Caco-2 (cell line): ENCODE results near the gene LY6G5B. TPM values are rescaled to one million over a fixed set of nuclear protein-coding genes. Genes with fewer than 3 reads are reported as not detected.

ENCODE experiments used
- BruUV-seq: library from RNA; stranded (reverse); fragments of 400-500 nt; replicated peaks from 2 replicates; lab custom pipeline; 2021; lab: Mats Ljungman, UMichigan
- CTCF ChIA-PET: fragments of 300-600 bp; sonication (Branson Sonifier 250); formaldehyde crosslinking; loops from one replicate; lab custom pipeline; 2022; ENCODE audit warnings: antibody characterized with exemption; lab: Charles Lee
- POLR2A ChIA-PET: fragments of 300-600 bp; sonication (Branson Sonifier 250); formaldehyde crosslinking; loops from one replicate; lab custom pipeline; 2022; ENCODE audit warnings: antibody characterized with exemption; lab: Charles Lee
- DNase-seq, 2 experiments: peaks; one replicate each; pipeline versions ENCODE4 v3.0.0 to v3.0.0-alpha.2; 2020 to 2022
- H3K27me3 ChIP-seq: replicated peaks from 2 replicates; pipeline ENCODE4 v1.6.0; 2011; ENCODE audit warnings: low read length; ENCODE audit not compliant: control insufficient read depth, insufficient read depth
- H3K36me3 ChIP-seq: 2 replicates; pipeline ENCODE4 v1.5.1; 2011; ENCODE audit warnings: low read length; ENCODE audit not compliant: control insufficient read depth, insufficient read depth
- H3K4me1 ChIP-seq: fragments of 250-450 bp; sonication (Bioruptor Pico); 2 replicates; pipeline ENCODE4 v1.5.1; 2020; ENCODE audit warnings: mild to moderate bottlenecking
- H3K4me3 ChIP-seq: 2 replicates; pipeline ENCODE4 v1.5.1; 2011; ENCODE audit warnings: low read depth, mild to moderate bottlenecking, control low read depth, low read length
- H3K9me3 ChIP-seq: fragments of 250-450 bp; sonication (Bioruptor Pico); 2 replicates; pipeline ENCODE4 v1.5.1; 2020; ENCODE audit warnings: mild to moderate bottlenecking, moderate library complexity
- H3K27ac Mint-ChIP-seq: one replicate; pipeline ENCODE4 v1.8.0; 2022; ENCODE audit warnings: mixed read lengths; ENCODE audit not compliant: unreplicated experiment
- H3K27me3 Mint-ChIP-seq: one replicate; pipeline ENCODE4 v1.8.0; 2022; ENCODE audit warnings: mixed read lengths; ENCODE audit not compliant: insufficient read depth, unreplicated experiment
- H3K36me3 Mint-ChIP-seq: one replicate; pipeline ENCODE4 v1.8.0; 2022; ENCODE audit warnings: mild to moderate bottlenecking, mixed read lengths; ENCODE audit not compliant: insufficient read depth, unreplicated experiment
- H3K4me1 Mint-ChIP-seq: one replicate; pipeline ENCODE4 v1.8.0; 2022; ENCODE audit warnings: low read depth, mixed read lengths; ENCODE audit not compliant: unreplicated experiment
- H3K4me3 Mint-ChIP-seq: one replicate; pipeline ENCODE4 v1.8.0; 2022; ENCODE audit warnings: mild to moderate bottlenecking, moderate library complexity, mixed read lengths; ENCODE audit not compliant: unreplicated experiment
- H3K9me3 Mint-ChIP-seq: one replicate; pipeline ENCODE4 v1.8.0; 2022; ENCODE audit warnings: mixed read lengths; ENCODE audit not compliant: unreplicated experiment
- CTCF ChIP-seq, 2 experiments: fragments of 200-600 bp in 1 of 2; IDR thresholded peaks; 1 replicate in 1 of 2; 2 replicates in 1 of 2; pipeline versions ENCODE4 v1.5.1 to v1.8.0; 2011 to 2022; ENCODE audit warnings: antibody characterized with exemption in 1 of 2, control low read depth in 1 of 2, inconsistent platforms in 1 of 2, low read depth in 1 of 2, low read length in 1 of 2, mild to moderate bottlenecking in 1 of 2, moderate library complexity in 1 of 2; ENCODE audit not compliant: insufficient read depth in 1 of 2, severe bottlenecking in 1 of 2, unreplicated experiment in 1 of 2
- intact Hi-C: fragments of 100-400 bp; cut with micrococcal nuclease; formaldehyde crosslinking; loops from one replicate; pipeline ENCODE4 v1.10.0; 2022; ENCODE audit not compliant: unreplicated experiment
- total RNA-seq: library from RNA; stranded (reverse); gene quantifications from 2 replicates; pipeline ENCODE4 v1.2.3, GENCODE V29; 2022

LY6G5B gene
- total RNA-seq, 1 experiment from 2014 or later, result 17.5 TPM

GRCh38 chr6:31631681-31632278, 38.0 kb upstream of the LY6G5B start:
- BruUV-seq, result no TSS peak
- CTCF ChIA-PET, result no interaction called here

GRCh38 chr6:31632279-31632946, 37.4 kb upstream of the LY6G5B start:
- peak overlapping the region; percentile 30 for H3K27ac Mint-ChIP-seq

More at GRCh38 chr6:31631681-31632278, 38.0 kb upstream of the LY6G5B start:
- Mint-ChIP-seq H3K4me3 (no peak overlapping the region), H3K27ac (peak overlapping the region; percentile 30), H3K9me3 (no peaks in the 10 kb centered on the region), H3K36me3 (peaks cover 91% of the 10 kb centered on the region), H3K27me3 (no peaks in the 10 kb centered on the region), H3K4me1 (no peaks in the 10 kb centered on the region)
- H3K4me3 ChIP-seq, result no peak overlapping the region
- H3K36me3 ChIP-seq, result peaks cover 10% of the 10 kb centered on the region
- POLR2A ChIA-PET, result no interaction called here
- no peaks in the 10 kb centered on the region for H3K27me3 ChIP-seq
- intact Hi-C loops, result no loop called here
- H3K4me1 ChIP-seq, result no peaks in the 10 kb centered on the region
- no peaks in the 10 kb centered on the region for H3K9me3 ChIP-seq
- DNase-seq, result no peak
- no peak for TF ChIP-seq CTCF (IDR thresholded peaks at IDR 0.05; ENCODE audit: insufficient read depth in 1 of 2, low read depth in 1 of 2, low read length in 1 of 2, severe bottlenecking in 1 of 2, unreplicated experiment in 1 of 2)

GRCh38 chr6:31633447-31633846, 36.3 kb upstream of the LY6G5B start:
- H3K9me3 Mint-ChIP-seq, result no peaks in the 10 kb centered on the region
- no peaks in the 10 kb centered on the region for H3K4me1 Mint-ChIP-seq
- Histone ChIP-seq H3K36me3 (peaks cover 3% of the 10 kb centered on the region), H3K4me3 (no peak overlapping the region), H3K9me3 (no peaks in the 10 kb centered on the region), H3K27me3 (no peaks in the 10 kb centered on the region), H3K4me1 (no peaks in the 10 kb centered on the region)
- POLR2A ChIA-PET, result no interaction called here
- peaks cover 96% of the 10 kb centered on the region for H3K36me3 Mint-ChIP-seq
- H3K27ac Mint-ChIP-seq, result no peak overlapping the region
- no peak overlapping the region for H3K4me3 Mint-ChIP-seq
- no peak for DNase-seq
- BruUV-seq, result no TSS peak
- CTCF ChIA-PET, result no interaction called here
- TF ChIP-seq CTCF (IDR thresholded peaks at IDR 0.05; ENCODE audit: insufficient read depth in 1 of 2, low read depth in 1 of 2, low read length in 1 of 2, severe bottlenecking in 1 of 2, unreplicated experiment in 1 of 2), result no peak
- intact Hi-C loops, result no loop called here
- no peaks in the 10 kb centered on the region for H3K27me3 Mint-ChIP-seq

More at GRCh38 chr6:31632279-31632946, 37.4 kb upstream of the LY6G5B start:
- ChIA-PET POLR2A (no interaction called here), CTCF (no interaction called here)
- Histone ChIP-seq H3K4me1 (no peaks in the 10 kb centered on the region), H3K9me3 (no peaks in the 10 kb centered on the region), H3K36me3 (peaks cover 9% of the 10 kb centered on the region), H3K4me3 (no peak overlapping the region), H3K27me3 (no peaks in the 10 kb centered on the region)
- intact Hi-C loops, result no loop called here
- TF ChIP-seq CTCF (IDR thresholded peaks at IDR 0.05; ENCODE audit: insufficient read depth in 1 of 2, low read depth in 1 of 2, low read length in 1 of 2, severe bottlenecking in 1 of 2, unreplicated experiment in 1 of 2), result no peak
- Mint-ChIP-seq H3K4me1 (no peaks in the 10 kb centered on the region), H3K27me3 (no peaks in the 10 kb centered on the region), H3K4me3 (no peak overlapping the region), H3K9me3 (no peaks in the 10 kb centered on the region), H3K36me3 (peaks cover 91% of the 10 kb centered on the region)
- no TSS peak for BruUV-seq
- no peak for DNase-seq
